Measurements from ENCODE around the gene PRKCZ. TPM values are rescaled to one million over a fixed set of nuclear protein-coding genes. Genes with fewer than 3 reads are reported as not detected.

The PRKCZ gene
- total RNA-seq, 4 donors from 2014 or later, result 0.29 to 8.8 (median 3.9) TPM

DNA sequence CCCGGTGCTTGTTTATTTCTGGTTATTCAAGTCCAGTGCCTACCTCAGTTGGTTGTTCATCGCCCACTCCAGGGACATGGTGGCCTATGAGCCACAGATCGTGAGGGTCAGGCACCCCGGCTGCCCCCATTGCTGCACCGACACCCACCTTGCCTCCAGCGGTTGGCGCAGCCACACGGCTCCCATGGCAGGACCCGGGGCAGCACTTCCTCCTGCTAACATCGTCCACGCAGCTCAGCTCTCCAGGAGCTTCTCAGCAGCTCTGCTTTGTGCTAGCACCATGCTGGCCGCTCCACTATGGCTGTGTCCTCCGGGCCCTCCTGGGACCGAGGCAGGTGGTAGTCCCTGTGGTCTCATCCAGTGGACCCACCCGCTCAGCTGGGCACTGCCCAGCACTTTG, 13.9 kb upstream of the PRKCZ start:
- H3K27me3 ChIP-seq, result no peaks in the 10 kb centered on the region
- H3K4me1 ChIP-seq, result no peaks in the 10 kb centered on the region
- no peak for DNase-seq
- H3K4me3 ChIP-seq, result no peak overlapping the region
- no peak overlapping the region for H3K27ac ChIP-seq
- TF ChIP-seq, protein P1, sequence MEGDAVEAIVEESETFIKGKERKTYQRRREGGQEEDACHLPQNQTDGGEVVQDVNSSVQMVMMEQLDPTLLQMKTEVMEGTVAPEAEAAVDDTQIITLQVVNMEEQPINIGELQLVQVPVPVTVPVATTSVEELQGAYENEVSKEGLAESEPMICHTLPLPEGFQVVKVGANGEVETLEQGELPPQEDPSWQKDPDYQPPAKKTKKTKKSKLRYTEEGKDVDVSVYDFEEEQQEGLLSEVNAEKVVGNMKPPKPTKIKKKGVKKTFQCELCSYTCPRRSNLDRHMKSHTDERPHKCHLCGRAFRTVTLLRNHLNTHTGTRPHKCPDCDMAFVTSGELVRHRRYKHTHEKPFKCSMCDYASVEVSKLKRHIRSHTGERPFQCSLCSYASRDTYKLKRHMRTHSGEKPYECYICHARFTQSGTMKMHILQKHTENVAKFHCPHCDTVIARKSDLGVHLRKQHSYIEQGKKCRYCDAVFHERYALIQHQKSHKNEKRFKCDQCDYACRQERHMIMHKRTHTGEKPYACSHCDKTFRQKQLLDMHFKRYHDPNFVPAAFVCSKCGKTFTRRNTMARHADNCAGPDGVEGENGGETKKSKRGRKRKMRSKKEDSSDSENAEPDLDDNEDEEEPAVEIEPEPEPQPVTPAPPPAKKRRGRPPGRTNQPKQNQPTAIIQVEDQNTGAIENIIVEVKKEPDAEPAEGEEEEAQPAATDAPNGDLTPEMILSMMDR (IDR thresholded peaks at IDR 0.05), result no peak
- TF ChIP-seq POLR2A (IDR thresholded peaks at IDR 0.05), result no peak
- H3K9me3 ChIP-seq, result no peaks in the 10 kb centered on the region
- H3K36me3 ChIP-seq, result no peaks in the 10 kb centered on the region
- intact Hi-C loops (cut with DNase I; ENCODE audit: low total_unique reads), result no loop called here

DNA sequence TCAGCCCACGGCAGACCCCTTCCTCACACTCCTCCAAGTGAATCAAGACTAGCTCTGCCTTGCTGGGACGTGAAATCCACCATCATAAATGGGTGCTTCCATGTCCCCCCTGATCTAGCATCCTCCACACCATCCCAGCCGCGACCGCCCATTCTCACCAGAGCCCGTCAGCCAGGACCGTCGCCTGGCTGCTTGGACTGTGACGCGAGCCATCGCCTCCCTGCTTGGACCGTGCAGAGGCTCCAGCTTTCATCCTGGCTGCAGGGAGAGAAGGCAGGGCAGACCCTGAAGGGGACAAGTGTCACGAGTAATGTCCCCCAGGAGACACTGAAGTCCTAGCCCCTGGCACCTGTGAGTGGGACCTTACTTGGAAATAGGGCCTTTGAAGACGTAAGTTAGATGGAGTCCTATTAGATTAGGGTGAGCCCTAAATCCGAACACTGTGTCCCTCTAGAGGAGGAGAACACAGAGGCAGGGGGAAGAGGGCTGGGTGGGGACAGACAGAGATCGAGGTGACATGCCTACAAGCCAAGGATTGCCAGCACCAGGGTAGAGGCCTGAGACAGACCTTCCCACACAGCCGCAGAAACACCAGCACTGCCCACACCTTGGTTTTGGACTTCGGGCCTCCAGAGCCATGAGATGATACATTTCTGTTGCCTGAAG, 12.8 kb upstream of the PRKCZ start:
- Histone ChIP-seq H3K27me3 (no peaks in the 10 kb centered on the region), H3K9me3 (no peaks in the 10 kb centered on the region), H3K4me3 (no peak overlapping the region), H3K27ac (no peak overlapping the region), H3K36me3 (no peaks in the 10 kb centered on the region), H3K4me1 (no peaks in the 10 kb centered on the region)
- intact Hi-C loops (cut with DNase I; ENCODE audit: low total_unique reads), result no loop called here
- DNase-seq, result no peak
- TF ChIP-seq, protein P1 (IDR thresholded peaks at IDR 0.05), result no peak
- TF ChIP-seq POLR2A (IDR thresholded peaks at IDR 0.05), result no peak

DNA sequence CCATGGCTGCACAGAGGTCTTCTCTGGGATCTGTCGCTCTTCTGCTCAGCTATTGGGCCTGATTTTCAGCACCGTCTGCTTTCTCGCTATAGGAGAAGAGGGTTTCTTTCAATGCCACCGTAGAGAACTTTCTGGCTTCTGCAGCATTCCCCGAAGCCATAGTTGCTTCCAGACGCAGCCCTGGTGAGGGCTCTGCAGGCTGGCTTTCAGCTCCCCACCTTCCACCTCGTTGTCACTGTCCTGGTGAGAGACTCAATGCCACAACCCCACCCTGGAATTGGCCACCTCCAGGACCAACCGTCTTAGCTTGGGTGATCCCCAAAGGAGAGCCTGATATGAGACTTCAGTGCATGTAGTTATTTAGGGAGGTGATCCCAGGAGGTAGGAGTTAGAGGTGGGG, 12.0 kb upstream of the PRKCZ start:
- H3K4me3 ChIP-seq, result no peak overlapping the region
- H3K9me3 ChIP-seq, result no peaks in the 10 kb centered on the region
- intact Hi-C loops (cut with DNase I; ENCODE audit: low total_unique reads), result no loop called here
- no peak overlapping the region for H3K27ac ChIP-seq
- H3K4me1 ChIP-seq, result no peaks in the 10 kb centered on the region
- no peaks in the 10 kb centered on the region for H3K36me3 ChIP-seq
- H3K27me3 ChIP-seq, result no peaks in the 10 kb centered on the region
- TF ChIP-seq, protein P1 (IDR thresholded peaks at IDR 0.05), result no peak
- TF ChIP-seq POLR2A (IDR thresholded peaks at IDR 0.05), result no peak
- DNase-seq, result no peak

DNA sequence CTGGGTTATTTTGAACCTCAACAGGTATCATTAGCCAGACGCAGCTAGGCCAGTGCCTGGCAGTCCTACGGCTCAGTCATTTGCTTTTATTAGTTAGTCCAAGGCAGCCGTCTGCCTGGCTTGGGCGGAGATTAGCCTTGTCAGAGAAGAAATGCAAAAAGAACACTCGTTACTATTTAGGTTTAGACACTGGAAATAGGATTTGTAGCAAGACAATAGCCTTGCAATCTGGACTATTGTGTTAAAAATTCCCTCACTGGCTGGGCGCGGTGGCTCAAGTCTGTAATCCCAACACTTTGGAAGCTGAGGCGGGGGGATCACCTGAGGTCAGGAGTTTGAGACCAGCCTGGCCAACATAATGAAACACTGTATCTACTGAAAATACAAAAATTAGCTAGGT, 11.0 kb upstream of the PRKCZ start:
- H3K4me1 ChIP-seq, result no peaks in the 10 kb centered on the region
- intact Hi-C loops (cut with DNase I; ENCODE audit: low total_unique reads), result no loop called here
- TF ChIP-seq, protein P1 (IDR thresholded peaks at IDR 0.05), result no peak
- TF ChIP-seq POLR2A (IDR thresholded peaks at IDR 0.05), result no peak

DNA sequence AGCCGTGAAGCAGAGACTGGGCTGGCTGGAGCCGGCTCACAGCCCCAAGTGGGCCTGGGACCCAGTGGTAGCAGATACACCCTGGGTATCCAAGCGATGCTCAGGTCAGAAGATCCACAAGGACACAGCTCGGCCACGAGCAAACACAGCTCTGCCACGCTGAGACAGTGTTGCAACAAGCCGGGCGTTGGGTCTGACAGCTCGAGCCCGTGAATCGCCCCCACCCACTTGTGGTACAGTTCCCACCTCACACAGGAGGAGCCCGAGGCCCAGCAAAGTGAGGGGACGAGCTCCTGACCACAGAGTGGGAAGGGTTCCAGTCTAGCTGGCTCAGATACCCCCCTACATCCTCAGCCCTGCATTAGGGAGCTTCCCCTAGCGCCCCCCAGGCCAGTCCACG, 8.9 kb upstream of the PRKCZ start:
- Histone ChIP-seq H3K4me3 (no peak overlapping the region), H3K27me3 (no peaks in the 10 kb centered on the region), H3K9me3 (no peaks in the 10 kb centered on the region), H3K36me3 (no peaks in the 10 kb centered on the region), H3K27ac (no peak overlapping the region), H3K4me1 (peaks cover 0 to 6% of the 10 kb centered on the region in 2 donors)
- no peak for TF ChIP-seq POLR2A (IDR thresholded peaks at IDR 0.05)
- TF ChIP-seq, protein P1 (IDR thresholded peaks at IDR 0.05), result no peak
- DNase-seq, result no peak
- intact Hi-C loops (cut with DNase I; ENCODE audit: low total_unique reads), result no loop called here

More for the DNA sequence above, 11.0 kb upstream of the PRKCZ start:
- Histone ChIP-seq H3K36me3 (no peaks in the 10 kb centered on the region), H3K9me3 (no peaks in the 10 kb centered on the region), H3K27ac (no peak overlapping the region), H3K27me3 (no peaks in the 10 kb centered on the region), H3K4me3 (no peak overlapping the region)
- no peak for DNase-seq

Data from uterus (tissue), 4 donors.